ENCODE data around the gene GUCD1.

- TF ChIP-seq BHLHE40 (IDR thresholded peaks at IDR 0.05; ENCODE audit: low read depth, low read length) (no peak), CEBPB (IDR thresholded peaks at IDR 0.05) (no peak), RFX5 (IDR thresholded peaks at IDR 0.05) (no peak), CHD2 (IDR thresholded peaks at IDR 0.05; ENCODE audit: low read length, partially characterized antibody) (no peak), POLR2A (IDR thresholded peaks at IDR 0.05; ENCODE audit: low read length) (no peak), NR3C1 (IDR thresholded peaks at IDR 0.05) (no peak)
Measured at GRCh38 chr22:24541681-24542515, 13.0 kb downstream of the GUCD1 start.
